Left lung (tissue), 10 donors: ENCODE results near the gene S1PR3. TPM values are rescaled to one million over a fixed set of nuclear protein-coding genes. Genes with fewer than 3 reads are reported as not detected.

Experiments
- ATAC-seq: fragments of 200-7000 bp; cut with Tn5 transposase; one replicate; pipeline ENCODE4 v1.9.1; 2020; ENCODE audit warnings: moderate library complexity
- DNase-seq, 4 donors: peaks; one replicate each; pipeline ENCODE4 v3.0.0-alpha.2; 2013 to 2020
- H3K27ac ChIP-seq, 2 donors: fragments of 200-600 bp; sonication (generic) in 1 of 2; one replicate each; pipeline versions ENCODE4 v1.5.0 to v1.8.0; 2020 to 2021
- H3K27me3 ChIP-seq, 2 donors: fragments of 200-600 bp; sonication (generic) in 1 of 2; one replicate each; pipeline versions ENCODE4 v1.5.0 to v1.8.0; 2020 to 2021
- H3K36me3 ChIP-seq, 2 donors: fragments of 200-600 bp; sonication (generic) in 1 of 2; one replicate each; pipeline versions ENCODE4 v1.5.0 to v1.8.0; 2020 to 2021
- H3K4me1 ChIP-seq, 2 donors: fragments of 200-600 bp; one replicate each; pipeline ENCODE4 v1.8.0; 2021
- H3K4me3 ChIP-seq, 2 donors: fragments of 200-600 bp; sonication (generic) in 1 of 2; one replicate each; pipeline versions ENCODE4 v1.5.0 to v1.8.0; 2020 to 2021; ENCODE audit warnings: mild to moderate bottlenecking in 1 of 2
- H3K9me3 ChIP-seq, 2 donors: fragments of 200-600 bp; sonication (generic) in 1 of 2; one replicate each; pipeline versions ENCODE4 v1.5.0 to v1.8.0; 2020 to 2021
- CTCF ChIP-seq, 2 donors: fragments of 200-600 bp; sonication (generic) in 1 of 2; IDR thresholded peaks; one replicate each; pipeline versions ENCODE4 v1.5.0 to v1.8.0; 2021; ENCODE audit warnings: antibody characterized with exemption in 2 of 2
- intact Hi-C, 2 donors: fragments of 100-400 bp; cut with DNase I; formaldehyde crosslinking; loops; one replicate each; pipeline versions ENCODE4 v1.11.2 to v1.14.2; 2022
- polyA plus RNA-seq, 6 donors: library from polyadenylated mRNA; unstranded; fragments of 120-200 nt; gene quantifications; one replicate each; pipeline ENCODE4 v1.2.1, GENCODE V29; 2013; ENCODE audit not compliant: insufficient read length in 6 of 6
- total RNA-seq, 2 donors: library from RNA; stranded (reverse); fragmentation: NEBNext Ultra II Directional; extraction: Animal tissue kit (Norgen Biotek cat#: 25700); gene quantifications; one replicate each; pipeline ENCODE4 v1.2.1, GENCODE V29; 2021
- donor health status: DM: no; HTN: yes; CAD: no.
- donor health status: DM: no; HTN: no; CAD: no.

S1PR3 gene
- total and polyA plus RNA-seq, 8 donors, result 6.9 to 113 (median 82.0) TPM

GRCh38 chr9:88952086-88952615, 39.1 kb upstream of the S1PR3 start:
- DNase-seq (no peak), ATAC-seq (no peak)
- no peak for TF ChIP-seq CTCF (IDR thresholded peaks at IDR 0.05)
- Histone ChIP-seq H3K9me3 (no peaks in the 10 kb centered on the region), H3K4me3 (no peak overlapping the region), H3K27me3 (no peaks in the 10 kb centered on the region), H3K27ac (no peak overlapping the region), H3K36me3 (no peaks in the 10 kb centered on the region), H3K4me1 (peaks cover 0 to 12% of the 10 kb centered on the region in 2 donors)
- intact Hi-C loops, result no loop called here

GRCh38 chr9:88952976-88953375, 38.3 kb upstream of the S1PR3 start:
- ATAC-seq, result no peak
- no peaks in the 10 kb centered on the region for H3K36me3 ChIP-seq

GRCh38 chr9:88953381-88954029, 37.8 kb upstream of the S1PR3 start:
- no peak for TF ChIP-seq CTCF (IDR thresholded peaks at IDR 0.05)
- intact Hi-C loops, result no loop called here
- no peak overlapping the region for H3K4me3 ChIP-seq
- no peak for ATAC-seq
- H3K4me1 ChIP-seq, result peaks cover 0 to 12% of the 10 kb centered on the region in 2 donors
- H3K27me3 ChIP-seq, result no peaks in the 10 kb centered on the region
- no peaks in the 10 kb centered on the region for H3K36me3 ChIP-seq
- no peaks in the 10 kb centered on the region for H3K9me3 ChIP-seq
- H3K27ac ChIP-seq, result no peak overlapping the region
- DNase-seq, result no peak

More at GRCh38 chr9:88952976-88953375, 38.3 kb upstream of the S1PR3 start:
- intact Hi-C loops, result no loop called here
- Histone ChIP-seq H3K4me1 (peaks cover 0 to 12% of the 10 kb centered on the region in 2 donors), H3K27ac (no peak overlapping the region), H3K4me3 (no peak overlapping the region), H3K27me3 (no peaks in the 10 kb centered on the region), H3K9me3 (no peaks in the 10 kb centered on the region)
- DNase-seq, result no peak
- TF ChIP-seq CTCF (IDR thresholded peaks at IDR 0.05), result no peak

- ATAC-seq, result no peak
- no peak for DNase-seq
- H3K4me1 ChIP-seq, result peaks cover 0 to 12% of the 10 kb centered on the region in 2 donors
- H3K27me3 ChIP-seq, result no peaks in the 10 kb centered on the region
- H3K9me3 ChIP-seq, result no peaks in the 10 kb centered on the region
- H3K27ac ChIP-seq, result no peak overlapping the region
- intact Hi-C loops, result no loop called here
- no peak for TF ChIP-seq CTCF (IDR thresholded peaks at IDR 0.05)
- no peak overlapping the region for H3K4me3 ChIP-seq
- no peaks in the 10 kb centered on the region for H3K36me3 ChIP-seq
Observed at GRCh38 chr9:88954066-88954465, 37.2 kb upstream of the S1PR3 start.

- no peak overlapping the region for H3K27ac ChIP-seq
- DNase-seq (no peak), ATAC-seq (no peak)
- peaks cover 0 to 3% of the 10 kb centered on the region in 2 donors for H3K4me1 ChIP-seq
- no peaks in the 10 kb centered on the region for H3K27me3 ChIP-seq
- H3K36me3 ChIP-seq, result no peaks in the 10 kb centered on the region
- no peak overlapping the region for H3K4me3 ChIP-seq
- no peaks in the 10 kb centered on the region for H3K9me3 ChIP-seq
- TF ChIP-seq CTCF (IDR thresholded peaks at IDR 0.05), result no peak
- intact Hi-C loops, result no loop called here
Observed at GRCh38 chr9:88957526-88957925, 33.7 kb upstream of the S1PR3 start.
